AG04450 (cell line): ENCODE results near the gene TMEM240. TPM values are rescaled to one million over a fixed set of nuclear protein-coding genes. Genes with fewer than 3 reads are reported as not detected.

Source experiments
- CTCF ChIA-PET: fragments of 300-600, 350-600 bp; formaldehyde crosslinking; extraction: SDS; loops from one replicate; lab custom pipeline; 2022; ENCODE audit warnings: antibody characterized with exemption, inconsistent platforms; lab: Charles Lee
- POLR2A ChIA-PET: fragments of 350-600 bp; formaldehyde crosslinking; extraction: SDS; loops from one replicate; lab custom pipeline; 2021; ENCODE audit warnings: antibody characterized with exemption, inconsistent platforms; lab: Yijun Ruan, JAX
- DNase-seq: peaks from one replicate; pipeline ENCODE4 v3.0.0-alpha.2; 2011; ENCODE audit warnings: low read depth, low spot score
- H3K27ac ChIP-seq: one replicate; pipeline ENCODE4 v1.5.1; 2012; ENCODE audit warnings: low read depth, low read length, control low read depth
- H3K27me3 ChIP-seq: one replicate; pipeline ENCODE4 v1.6.0; 2012; ENCODE audit warnings: low read length; ENCODE audit not compliant: control insufficient read depth, insufficient read depth
- H3K4me3 ChIP-seq: 2 replicates; pipeline ENCODE4 v1.5.1; 2011; ENCODE audit warnings: mild to moderate bottlenecking, low read depth, low read length, control low read depth
- H3K9me3 ChIP-seq: 2 replicates; pipeline ENCODE4 v1.5.1; 2012; ENCODE audit warnings: low read length; ENCODE audit not compliant: control insufficient read depth, insufficient read depth
- CTCF ChIP-seq: IDR thresholded peaks from 2 replicates; pipeline ENCODE4 v1.5.1; 2011; ENCODE audit warnings: low read depth, low read length, control low read depth, inconsistent platforms
- polyA plus RNA-seq: library from polyadenylated mRNA; depleted of rRNA; stranded (reverse); fragments of >200 nt; gene quantifications from 2 replicates; pipeline ENCODE4 v1.2.3, GENCODE V29; 2011

Gene TMEM240
- polyA plus RNA-seq, 1 experiment = 5.1 TPM

- H3K27ac ChIP-seq = no peak overlapping the region
- no peak for TF ChIP-seq CTCF
- peaks cover 12% of the 10 kb centered on the region for H3K27me3 ChIP-seq
- DNase-seq = no peak
- ChIA-PET POLR2A (interaction anchor here (0.9 kb wide), 1 partner anchor 20 kb away, joined by 3 read pairs; no protein-coding TSS in a partner anchor), CTCF (no interaction called here)
- no peaks in the 10 kb centered on the region; the same call in 1 of the 2 replicates for H3K9me3 ChIP-seq
- no peak overlapping the region for H3K4me3 ChIP-seq
Observed at GRCh38 chr1:1577367-1578011, 37.1 kb upstream of the TMEM240 start.

DNA sequence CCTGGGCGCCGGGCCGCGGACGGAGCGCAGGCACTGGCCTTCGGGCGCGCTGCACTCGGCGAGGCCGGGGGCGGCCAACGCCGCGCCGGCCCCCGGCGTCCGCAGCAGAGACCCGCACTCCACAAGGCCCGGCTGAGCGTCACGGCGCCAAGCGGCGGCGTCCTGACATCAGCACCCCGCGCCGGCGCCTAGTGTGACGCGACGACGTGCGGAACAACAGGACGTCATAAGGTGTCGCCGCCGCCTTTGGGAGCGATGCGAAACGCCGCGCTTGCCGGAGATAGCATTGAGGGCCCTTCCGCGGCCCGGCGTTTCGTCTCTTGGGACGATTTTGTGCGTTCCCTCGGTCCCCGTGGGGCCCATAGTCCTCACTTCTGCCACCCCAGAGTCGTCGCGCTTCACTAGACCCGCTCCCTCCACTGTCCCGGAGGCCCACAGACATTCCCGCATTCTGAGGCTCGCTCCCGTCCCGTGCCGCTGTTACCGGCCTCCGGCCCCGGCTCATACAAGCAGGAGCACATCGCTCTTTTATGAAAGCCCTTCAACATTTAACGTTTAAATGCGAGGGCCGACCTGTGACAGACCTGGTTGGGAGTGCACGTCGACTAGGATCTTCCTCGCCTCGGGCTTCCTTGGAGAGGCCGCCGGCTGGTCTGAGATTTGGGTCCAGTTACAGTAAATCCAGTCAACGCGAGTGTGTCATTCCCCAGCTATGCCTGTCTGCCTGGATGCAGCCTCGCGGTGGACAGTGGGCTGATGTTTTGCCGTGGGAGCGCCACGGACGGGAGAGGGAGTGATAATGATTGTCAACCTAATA lies 34.5 kb upstream of the TMEM240 start, which contains the start of gene SSU72:
SSU72 (minus strand) TSS at position 143 of the 817 bp plus-strand sequence. CDS start 306 bp downstream, outside the sequence.
- peak within 1 kb of the TSS; percentile 97 for H3K4me3 ChIP-seq
- no peaks in the 10 kb centered on the region; the same call in 1 of the 2 replicates for H3K9me3 ChIP-seq
- no peak for TF ChIP-seq CTCF
- ChIA-PET CTCF (interaction anchor here (0.6 kb wide), 1 partner anchor 39 kb away, joined by 3 read pairs; no protein-coding TSS in a partner anchor), POLR2A (interaction anchor here (0.7 kb wide), 1 partner anchor 57 kb away, joined by 4 read pairs; the partner anchor contains the start of gene MMP23B)
- H3K27ac ChIP-seq = peak within 1 kb of the TSS; percentile 92
- peaks cover 3% of the 10 kb centered on the region for H3K27me3 ChIP-seq
- DNase-seq = peak; percentile 71

DNA sequence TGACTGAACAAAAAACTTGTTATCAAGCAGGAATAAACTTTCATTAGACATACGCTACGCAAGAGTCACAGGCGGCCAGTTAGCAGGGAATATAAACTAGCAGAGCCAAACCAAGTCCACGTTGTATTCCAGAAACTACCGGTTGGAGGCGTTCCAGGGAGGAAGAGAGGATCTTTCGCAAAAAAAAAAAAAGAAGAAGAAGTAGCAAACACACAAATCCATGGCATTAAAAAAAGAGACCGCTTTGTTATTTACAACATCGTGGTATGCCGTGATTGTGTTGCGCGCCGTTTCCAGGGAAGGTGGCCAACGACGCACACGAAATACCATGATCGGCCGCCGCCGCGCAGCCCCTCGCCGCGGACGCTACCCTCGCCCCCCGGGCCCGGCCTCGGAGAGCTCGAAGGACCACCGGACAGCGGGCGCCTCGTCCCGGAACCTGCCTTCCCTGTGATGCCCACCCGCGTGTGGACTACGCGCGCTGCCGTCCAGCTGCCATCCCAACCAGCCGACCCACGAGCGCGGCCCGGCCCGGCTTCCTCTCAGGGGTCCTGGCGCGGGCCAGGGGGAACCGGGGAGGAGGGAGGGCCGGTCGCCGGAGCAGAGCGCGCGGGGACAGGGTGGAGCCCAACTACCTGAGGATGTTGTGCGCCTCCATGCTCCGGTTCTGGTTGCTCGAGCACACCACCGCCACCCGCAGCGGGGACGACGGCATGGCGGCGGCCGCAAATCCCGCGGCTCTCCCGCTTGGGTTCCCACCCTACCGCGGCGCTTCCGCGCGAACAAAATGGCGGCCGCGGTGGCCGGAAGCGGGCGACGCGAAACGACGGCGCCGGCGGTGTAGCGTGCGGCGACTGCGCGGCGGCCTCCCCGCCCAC lies 33.7 kb upstream of the TMEM240 start:
- Histone ChIP-seq H3K9me3 (no peaks in the 10 kb centered on the region; the same call in 1 of the 2 replicates), H3K4me3 (peak overlapping the region; percentile 97), H3K27ac (peak overlapping the region; percentile 82), H3K27me3 (peaks cover 3% of the 10 kb centered on the region)
- ChIA-PET POLR2A (no interaction called here), CTCF (interaction anchor here (0.6 kb wide), 1 partner anchor 40 kb away, joined by 3 read pairs; no protein-coding TSS in a partner anchor)
- no peak for DNase-seq
- peak; percentile 16; the same call in 1 of the 2 replicates for TF ChIP-seq CTCF

- ChIA-PET POLR2A (no interaction called here), CTCF (no interaction called here)
- Histone ChIP-seq H3K27ac (no peak overlapping the region), H3K27me3 (no peaks in the 10 kb centered on the region), H3K4me3 (no peak overlapping the region), H3K9me3 (no peaks in the 10 kb centered on the region)
- DNase-seq = no peak
- no peak for TF ChIP-seq CTCF
Observed at GRCh38 chr1:1569341-1569740, 28.9 kb upstream of the TMEM240 start.
